HEK293 (cell line): ENCODE results near the gene GDPGP1.

ENCODE experiments used
- CTCF ChIA-PET: fragments of 350-600 bp; formaldehyde crosslinking; extraction: SDS; loops from one replicate; lab custom pipeline; 2021; ENCODE audit warnings: antibody characterized with exemption; lab: Yijun Ruan, JAX
- POLR2A ChIA-PET: fragments of 300-600 bp; formaldehyde crosslinking; extraction: SDS; loops from one replicate; lab custom pipeline; 2020; ENCODE audit warnings: antibody characterized with exemption, inconsistent platforms; lab: Yijun Ruan, JAX
- H3K27ac ChIP-seq: fragments of 200-500 bp; sonication (Bioruptor generic); 2 replicates; pipeline ENCODE4 v1.5.1; 2014; ENCODE audit warnings: low read depth, low read length, control low read depth, inconsistent platforms; ENCODE audit errors: extremely low read depth
- H3K36me3 ChIP-seq, 2 experiments: fragments of 200-500 bp in 1 of 2; sonication (Bioruptor generic) in 1 of 2; 1 replicate in 1 of 2; 2 replicates in 1 of 2; pipeline ENCODE4 v1.5.1; 2014 to 2017; ENCODE audit warnings: inconsistent platforms in 2 of 2, low read length in 2 of 2; ENCODE audit not compliant: control insufficient read depth in 2 of 2, insufficient read depth in 1 of 2
- H3K4me1 ChIP-seq: fragments of 200-500 bp; sonication (Bioruptor generic); 2 replicates; pipeline ENCODE4 v1.5.1; 2014; ENCODE audit warnings: mild to moderate bottlenecking, low read length, inconsistent platforms; ENCODE audit not compliant: control insufficient read depth, insufficient read depth
- H3K4me3 ChIP-seq: 2 replicates; pipeline ENCODE4 v1.5.1; 2011; ENCODE audit warnings: low read depth, mild to moderate bottlenecking, control low read depth, low read length, moderate library complexity
- H3K9me3 ChIP-seq: fragments of 200-500 bp; sonication (Bioruptor generic); 2 replicates; pipeline ENCODE4 v1.5.1; 2014; ENCODE audit warnings: low read depth, low read length, inconsistent platforms; ENCODE audit not compliant: control insufficient read depth, insufficient read depth
- CTCF ChIP-seq: fragments of 450-650 bp; formaldehyde crosslinking; IDR thresholded peaks from 2 replicates; pipeline ENCODE4 v1.5.1; 2016; ENCODE audit warnings: missing biosample characterization, missing genetic modification characterization
- HIC1 ChIP-seq: fragments of 450-650 bp; formaldehyde crosslinking; IDR thresholded peaks from 2 replicates; pipeline ENCODE4 v1.5.1; 2016; ENCODE audit warnings: missing biosample characterization, missing genetic modification characterization
- IKZF3 ChIP-seq: fragments of 450-650 bp; IDR thresholded peaks from 2 replicates; pipeline ENCODE4 v1.5.0; 2018; ENCODE audit warnings: missing biosample characterization, mild to moderate bottlenecking, missing genetic modification characterization, moderate library complexity
- KLF17 ChIP-seq: fragments of 450-650 bp; formaldehyde crosslinking; IDR thresholded peaks from 2 replicates; pipeline ENCODE4 v1.5.1; 2016; ENCODE audit warnings: missing biosample characterization, missing genetic modification characterization
- MYNN ChIP-seq: fragments of 450-650 bp; formaldehyde crosslinking; IDR thresholded peaks from 2 replicates; pipeline ENCODE4 v1.5.1; 2016; ENCODE audit warnings: missing biosample characterization, missing genetic modification characterization, borderline replicate concordance
- OSR2 ChIP-seq: fragments of 450-650 bp; formaldehyde crosslinking; IDR thresholded peaks from 2 replicates; pipeline ENCODE4 v1.5.1; 2016; ENCODE audit warnings: missing biosample characterization, missing genetic modification characterization
- SALL2 ChIP-seq: fragments of 450-650 bp; formaldehyde crosslinking; IDR thresholded peaks from 2 replicates; pipeline ENCODE4 v1.5.0; 2017; ENCODE audit warnings: missing biosample characterization, mild to moderate bottlenecking, missing genetic modification characterization, borderline replicate concordance
- SP3 ChIP-seq: fragments of 450-650 bp; formaldehyde crosslinking; IDR thresholded peaks from 2 replicates; pipeline ENCODE4 v1.5.1; 2016; ENCODE audit warnings: missing biosample characterization, missing genetic modification characterization
- TCF7L2 ChIP-seq: IDR thresholded peaks from 2 replicates; pipeline ENCODE4 v1.6.1; 2011; ENCODE audit warnings: low read depth, mild to moderate bottlenecking, inconsistent platforms, low read length, moderate library complexity, borderline replicate concordance
- ZBTB21 ChIP-seq: fragments of 450-650 bp; formaldehyde crosslinking; IDR thresholded peaks from 2 replicates; pipeline ENCODE4 v1.5.1; 2017; ENCODE audit warnings: missing biosample characterization, missing genetic modification characterization
- ZBTB48 ChIP-seq: fragments of 450-650 bp; formaldehyde crosslinking; IDR thresholded peaks from 2 replicates; pipeline ENCODE4 v1.5.1; 2016; ENCODE audit warnings: missing biosample characterization, missing genetic modification characterization
- ZFHX2 ChIP-seq: fragments of 450-650 bp; formaldehyde crosslinking; conservative IDR thresholded peaks from 2 replicates; pipeline ENCODE4 v1.5.1; 2016; ENCODE audit warnings: missing biosample characterization, missing genetic modification characterization
- ZNF133 ChIP-seq: fragments of 450-650 bp; formaldehyde crosslinking; IDR thresholded peaks from 2 replicates; pipeline ENCODE4 v1.5.1; 2016; ENCODE audit warnings: missing biosample characterization, missing genetic modification characterization
- ZNF174 ChIP-seq: fragments of 450-650 bp; formaldehyde crosslinking; IDR thresholded peaks from 2 replicates; pipeline ENCODE4 v1.5.0; 2017; ENCODE audit warnings: missing biosample characterization, mild to moderate bottlenecking, missing genetic modification characterization
- ZNF223 ChIP-seq: fragments of 450-650 bp; formaldehyde crosslinking; IDR thresholded peaks from 2 replicates; pipeline ENCODE4 v1.5.1; 2016; ENCODE audit warnings: missing biosample characterization, missing genetic modification characterization
- ZNF529 ChIP-seq: fragments of 450-650 bp; formaldehyde crosslinking; IDR thresholded peaks from 2 replicates; pipeline ENCODE4 v1.5.1; 2017; ENCODE audit warnings: missing genetic modification characterization, missing biosample characterization; ENCODE audit not compliant: insufficient replicate concordance
- ZNF548 ChIP-seq: fragments of 450-650 bp; formaldehyde crosslinking; IDR thresholded peaks from 2 replicates; pipeline ENCODE4 v1.5.1; 2016; ENCODE audit warnings: missing biosample characterization, missing genetic modification characterization
- ZNF555 ChIP-seq: fragments of 450-650 bp; formaldehyde crosslinking; conservative IDR thresholded peaks from 2 replicates; pipeline ENCODE4 v1.5.1; 2017; ENCODE audit warnings: missing biosample characterization, mild to moderate bottlenecking, missing genetic modification characterization, inconsistent platforms
- ZNF621 ChIP-seq: fragments of 450-650 bp; formaldehyde crosslinking; IDR thresholded peaks from 2 replicates; pipeline ENCODE4 v1.5.1; 2017; ENCODE audit warnings: missing biosample characterization, missing genetic modification characterization
- ZNF692 ChIP-seq: fragments of 450-650 bp; formaldehyde crosslinking; IDR thresholded peaks from 2 replicates; pipeline ENCODE4 v1.5.1; 2016; ENCODE audit warnings: missing biosample characterization, missing genetic modification characterization
- ZNF791 ChIP-seq: fragments of 450-650 bp; formaldehyde crosslinking; IDR thresholded peaks from 2 replicates; pipeline ENCODE4 v1.5.1; 2016; ENCODE audit warnings: missing biosample characterization, missing genetic modification characterization

GDPGP1 gene

GRCh38 chr15:90205050-90205848, 28.8 kb upstream of the GDPGP1 start:
- ChIA-PET CTCF (interaction anchor here (0.5 to 3.5 kb wide), 5 partner anchors 9 to 48 kb away, joined by 3 to 33 read pairs (median 5); no protein-coding TSS in a partner anchor), POLR2A (no interaction called here)
- TF ChIP-seq SP3 (no peak), ZFHX2 (tag by site-specific recombination) (no peak), ZBTB48 (tag by site-specific recombination) (no peak), KLF17 (tag by site-specific recombination) (no peak), ZNF692 (tag by site-specific recombination) (no peak), OSR2 (tag by site-specific recombination) (no peak), IKZF3 (no peak), TCF7L2 (no peak), ZNF223 (tag by site-specific recombination) (no peak), ZNF555 (tag by site-specific recombination) (no peak), ZBTB21 (tag by site-specific recombination) (no peak), CTCF (no peak), ZNF548 (tag by site-specific recombination) (no peak), ZNF529 (tag by site-specific recombination) (no peak)
- Histone ChIP-seq H3K4me1 (peaks cover 8% of the 10 kb centered on the region), H3K27ac (no peak overlapping the region), H3K4me3 (no peak overlapping the region), H3K36me3 (no peaks in the 10 kb centered on the region), H3K9me3 (no peaks in the 10 kb centered on the region)

- CTCF ChIA-PET = interaction anchor here (0.5 to 3.5 kb wide), 6 partner anchors 9 to 58 kb away, joined by 3 to 33 read pairs (median 8); no protein-coding TSS in a partner anchor
- H3K27ac ChIP-seq = no peak overlapping the region
- TF ChIP-seq ZNF133 (tag by site-specific recombination) (no peak), MYNN (no peak), ZNF791 (tag by site-specific recombination) (no peak), SALL2 (no peak), ZNF621 (tag by site-specific recombination) (no peak), HIC1 (tag by site-specific recombination) (no peak), ZNF174 (tag by site-specific recombination) (no peak), ZNF555 (tag by site-specific recombination) (no peak)
- H3K9me3 ChIP-seq = no peaks in the 10 kb centered on the region
- H3K4me3 ChIP-seq = no peak overlapping the region
- POLR2A ChIA-PET = no interaction called here
- H3K36me3 ChIP-seq = no peaks in the 10 kb centered on the region
- H3K4me1 ChIP-seq = peaks cover 3% of the 10 kb centered on the region; the same call in 1 of the 2 replicates
These were observed 28.1 kb upstream of the GDPGP1 start for GRCh38 chr15:90205886-90206285.
